DND-41 (cell line): ENCODE measurements around the gene FSCN2.

Source experiments
- ATAC-seq: fragments of 200-7000 bp; cut with Tn5 transposase; 3 replicates; pipeline ENCODE4 v1.9.1; 2021; ENCODE audit warnings: low read depth; ENCODE audit not compliant: insufficient read depth
- DNase-seq: peaks from one replicate; pipeline ENCODE4 v3.0.0-alpha.2; 2020
- H2AFZ ChIP-seq: 2 replicates; pipeline ENCODE4 v1.6.0; 2012; ENCODE audit warnings: low read depth, low read length
- H3K27ac ChIP-seq: 2 replicates; pipeline ENCODE4 v1.5.1; 2012; ENCODE audit warnings: low read length, inconsistent platforms
- H3K27me3 ChIP-seq: fragments of 200-600 bp; sonication (generic); 2 replicates; pipeline ENCODE4 v1.6.0; 2012; ENCODE audit warnings: low read length, mild to moderate bottlenecking, inconsistent platforms; ENCODE audit not compliant: insufficient read depth, poor library complexity
- H3K36me3 ChIP-seq: 2 replicates; pipeline ENCODE4 v1.5.1; 2012; ENCODE audit warnings: low read length, inconsistent platforms; ENCODE audit not compliant: insufficient read depth
- H3K4me1 ChIP-seq: 2 replicates; pipeline ENCODE4 v1.5.1; 2012; ENCODE audit warnings: mild to moderate bottlenecking, low read length; ENCODE audit not compliant: insufficient read depth
- H3K4me2 ChIP-seq: 2 replicates; pipeline ENCODE4 v1.6.0; 2012; ENCODE audit warnings: mild to moderate bottlenecking, moderate library complexity, low read length, inconsistent platforms; ENCODE audit not compliant: insufficient read depth
- H3K4me3 ChIP-seq, 2 experiments: fragments of 200-600 bp in 1 of 2; shearing (Covaris generic) in 1 of 2; 2 replicates each; pipeline ENCODE4 v1.5.1; 2012 to 2016; ENCODE audit warnings: inconsistent platforms in 2 of 2, low read length in 2 of 2, mild to moderate bottlenecking in 2 of 2, low read depth in 1 of 2, moderate library complexity in 1 of 2
- H3K79me2 ChIP-seq: 2 replicates; pipeline ENCODE4 v1.6.0; 2012; ENCODE audit warnings: low read length, inconsistent platforms; ENCODE audit not compliant: insufficient read depth
- H3K9ac ChIP-seq: 2 replicates; pipeline ENCODE4 v1.6.0; 2012; ENCODE audit warnings: low read depth, mild to moderate bottlenecking, inconsistent platforms, low read length, moderate library complexity
- H3K9me3 ChIP-seq: 2 replicates; pipeline ENCODE4 v1.5.1; 2012; ENCODE audit warnings: low read length, moderate library complexity, mild to moderate bottlenecking, inconsistent platforms; ENCODE audit not compliant: insufficient read depth, severe bottlenecking
- H4K20me1 ChIP-seq: 2 replicates; pipeline ENCODE4 v1.6.0; 2012; ENCODE audit warnings: low read length; ENCODE audit not compliant: insufficient read depth
- CTCF ChIP-seq: IDR thresholded peaks from 2 replicates; pipeline ENCODE4 v1.5.1; 2012; ENCODE audit warnings: borderline replicate concordance, low read length, moderate library complexity, mild to moderate bottlenecking; ENCODE audit not compliant: poor library complexity, severe bottlenecking; ENCODE audit errors: extremely low read depth
- EZH2 ChIP-seq: IDR thresholded peaks from 3 replicates; pipeline ENCODE4 v1.6.1; 2012; ENCODE audit warnings: borderline replicate concordance, low read depth, mild to moderate bottlenecking, moderate library complexity, low read length, inconsistent platforms; ENCODE audit not compliant: severe bottlenecking

FSCN2 gene

GRCh38 chr17:81499601-81499970 is 28.6 kb upstream of the FSCN2 start:
- Histone ChIP-seq H3K9me3 (no peaks in the 10 kb centered on the region), H3K36me3 (no peaks in the 10 kb centered on the region), H3K4me3 (no peak overlapping the region), H3K79me2 (no peaks in the 10 kb centered on the region), H3K4me1 (no peaks in the 10 kb centered on the region), H3K27ac (no peak overlapping the region), H2AFZ (no peak overlapping the region), H3K27me3 (no peaks in the 10 kb centered on the region), H4K20me1 (no peaks in the 10 kb centered on the region), H3K4me2 (no peak overlapping the region), H3K9ac (no peak overlapping the region)
- ATAC-seq (no peak; the same call in 2 of the 3 replicates), DNase-seq (no peak)
- TF ChIP-seq EZH2 (no peak), CTCF (no peak)

- no peaks in the 10 kb centered on the region for H3K4me1 ChIP-seq
- H2AFZ ChIP-seq, result no peak overlapping the region
- TF ChIP-seq CTCF, result no peak
- no peak for TF ChIP-seq EZH2
- ATAC-seq (no peak), DNase-seq (no peak)
- H3K9ac ChIP-seq, result no peak overlapping the region
- no peaks in the 10 kb centered on the region for H3K79me2 ChIP-seq
- H3K9me3 ChIP-seq, result no peaks in the 10 kb centered on the region
- H3K27me3 ChIP-seq, result no peaks in the 10 kb centered on the region
- no peak overlapping the region for H3K4me3 ChIP-seq
- H3K36me3 ChIP-seq, result no peaks in the 10 kb centered on the region
- H4K20me1 ChIP-seq, result no peaks in the 10 kb centered on the region
- no peak overlapping the region for H3K27ac ChIP-seq
- H3K4me2 ChIP-seq, result no peak overlapping the region
Observed at GRCh38 chr17:81500047-81500446, 28.1 kb upstream of the FSCN2 start.

GRCh38 chr17:81502471-81503017 is 25.6 kb upstream of the FSCN2 start:
- ATAC-seq, result 0 out of 3 replicates have a peak, but pooled peaks have one; percentile 36

More at GRCh38 chr17:81502471-81503017, 25.6 kb upstream of the FSCN2 start:
- no peaks in the 10 kb centered on the region for H4K20me1 ChIP-seq
- no peaks in the 10 kb centered on the region for H3K4me1 ChIP-seq
- H3K4me2 ChIP-seq, result no peak overlapping the region
- H3K27me3 ChIP-seq, result no peaks in the 10 kb centered on the region
- H3K27ac ChIP-seq, result no peak overlapping the region
- TF ChIP-seq EZH2 (no peak), CTCF (no peak)
- H2AFZ ChIP-seq, result no peak overlapping the region
- H3K36me3 ChIP-seq, result no peaks in the 10 kb centered on the region
- DNase-seq, result no peak
- H3K4me3 ChIP-seq, result no peak overlapping the region
- no peaks in the 10 kb centered on the region for H3K9me3 ChIP-seq
- no peaks in the 10 kb centered on the region for H3K79me2 ChIP-seq
- H3K9ac ChIP-seq, result no peak overlapping the region
